Endothelial cell of umbilical vein (primary cell): ENCODE measurements around the gene TMEM87A. TPM values are rescaled to one million over a fixed set of nuclear protein-coding genes. Genes with fewer than 3 reads are reported as not detected.

Source experiments
- BruUV-seq: library from RNA; stranded (reverse); fragments of 400-500 nt; replicated peaks from 2 replicates; lab custom pipeline; 2021; lab: Mats Ljungman, UMichigan
- CTCF ChIA-PET: fragments of 300-600, 350-600 bp; sonication (Branson Sonifier 250); formaldehyde crosslinking; loops from one replicate; lab custom pipeline; 2021; ENCODE audit warnings: antibody characterized with exemption, inconsistent platforms; lab: Charles Lee
- POLR2A ChIA-PET: fragments of 300-600, 350-600 bp; sonication (Branson Sonifier 250); formaldehyde crosslinking; loops from one replicate; lab custom pipeline; 2021; ENCODE audit warnings: antibody characterized with exemption, inconsistent platforms; lab: Charles Lee
- DNase-seq: peaks from one replicate; pipeline ENCODE4 v3.0.0-alpha.2; 2011; ENCODE audit warnings: low read depth, low spot score
- FAIRE-seq: peaks from 2 replicates; lab custom pipeline; 2011; peaks lifted over from hg19 to GRCh38; lab: Jason Lieb, UNC
- H2AFZ ChIP-seq: 2 replicates; pipeline ENCODE4 v1.6.0; 2012; ENCODE audit warnings: low read depth, low read length, control low read depth, inconsistent platforms
- H3K27ac ChIP-seq: 2 replicates; pipeline ENCODE4 v1.5.1; 2011; ENCODE audit warnings: low read depth, mild to moderate bottlenecking, control low read depth, low read length, moderate library complexity; ENCODE audit not compliant: insufficient read depth
- H3K27me3 ChIP-seq, 2 experiments: 2 replicates each; pipeline versions ENCODE4 v1.6.0 to v1.6.1; 2011; ENCODE audit warnings: low read length in 2 of 2, mixed read lengths in 1 of 2; ENCODE audit not compliant: control insufficient read depth in 2 of 2, insufficient read depth in 2 of 2
- H3K36me3 ChIP-seq, 2 experiments: 2 replicates in 1 of 2; 3 replicates in 1 of 2; pipeline ENCODE4 v1.5.1; 2011; ENCODE audit warnings: low read length in 2 of 2, mild to moderate bottlenecking in 1 of 2, moderate library complexity in 1 of 2; ENCODE audit not compliant: control insufficient read depth in 2 of 2, insufficient read depth in 2 of 2; ENCODE audit errors: extremely low read depth in 1 of 2
- H3K4me1 ChIP-seq: 3 replicates; pipeline ENCODE4 v1.5.1; 2011; ENCODE audit warnings: mild to moderate bottlenecking, low read length; ENCODE audit not compliant: control insufficient read depth, insufficient read depth; ENCODE audit errors: extremely low read depth
- H3K4me2 ChIP-seq: 2 replicates; pipeline ENCODE4 v1.6.1; 2011; ENCODE audit warnings: low read length, control low read depth, mixed read lengths; ENCODE audit not compliant: insufficient read depth
- H3K4me3 ChIP-seq, 3 experiments: fragments of 200-600 bp in 1 of 3; sonication (generic), shearing (Covaris generic) in 1 of 3; replicated peaks in 1 of 3; 2 replicates each; pipeline ENCODE4 v1.5.1; 2011 to 2016; ENCODE audit warnings: control low read depth in 3 of 3, low read length in 3 of 3, mild to moderate bottlenecking in 2 of 3, inconsistent platforms in 1 of 3, low read depth in 1 of 3, moderate library complexity in 1 of 3; ENCODE audit not compliant: insufficient read depth in 1 of 3
- H3K79me2 ChIP-seq: 2 replicates; pipeline ENCODE4 v1.6.0; 2012; ENCODE audit warnings: low read length, inconsistent platforms; ENCODE audit not compliant: control insufficient read depth, insufficient read depth
- H3K9ac ChIP-seq: replicated peaks from 2 replicates; pipeline ENCODE3; 2011; ENCODE audit warnings: low read length, control low read depth; ENCODE audit not compliant: insufficient read depth; ENCODE audit errors: extremely low read depth
- H3K9me1 ChIP-seq: replicated peaks from 3 replicates; pipeline ENCODE4 v1.6.0; 2011; ENCODE audit warnings: mild to moderate bottlenecking, low read length; ENCODE audit not compliant: control insufficient read depth, insufficient read depth; ENCODE audit errors: extremely low read depth
- H3K9me3 ChIP-seq: replicated peaks from 2 replicates; pipeline ENCODE4 v1.5.1; 2012; ENCODE audit warnings: low read length, inconsistent platforms; ENCODE audit not compliant: control insufficient read depth, insufficient read depth
- H4K20me1 ChIP-seq: replicated peaks from 2 replicates; pipeline ENCODE3; 2011; ENCODE audit warnings: mild to moderate bottlenecking, low read length; ENCODE audit not compliant: control insufficient read depth, insufficient read depth; ENCODE audit errors: extremely low read depth
- CTCF ChIP-seq, 2 donors: IDR thresholded peaks; 1 replicate in 1 of 2; 2 replicates in 1 of 2; pipeline ENCODE4 v1.5.1; 2011; ENCODE audit warnings: low read length in 2 of 2, mild to moderate bottlenecking in 2 of 2, moderate library complexity in 2 of 2, control low read depth in 1 of 2, inconsistent platforms in 1 of 2, low read depth in 1 of 2; ENCODE audit not compliant: insufficient read depth in 1 of 2; ENCODE audit errors: extremely low read depth in 1 of 2
- EZH2 ChIP-seq: IDR thresholded peaks from 2 replicates; pipeline ENCODE4 v1.6.1; 2012; ENCODE audit warnings: borderline replicate concordance, low read depth, mild to moderate bottlenecking, moderate library complexity, low read length, inconsistent platforms; ENCODE audit not compliant: severe bottlenecking
- FOS ChIP-seq: IDR thresholded peaks from 2 replicates; pipeline ENCODE4 v1.6.1; 2011; ENCODE audit warnings: mild to moderate bottlenecking, low read length, moderate library complexity, borderline replicate concordance; ENCODE audit not compliant: insufficient read depth
- GATA2 ChIP-seq: IDR thresholded peaks from 2 replicates; pipeline ENCODE4 v1.7.0; 2011; ENCODE audit warnings: low read depth, mild to moderate bottlenecking, moderate library complexity, mixed read lengths, low read length; ENCODE audit not compliant: insufficient read length, insufficient read depth
- JUN ChIP-seq: IDR thresholded peaks from 2 replicates; pipeline ENCODE4 v1.6.1; 2011; ENCODE audit warnings: borderline replicate concordance, low read depth; ENCODE audit not compliant: insufficient read length, insufficient read depth
- MAX ChIP-seq: IDR thresholded peaks from 2 replicates; pipeline ENCODE4 v1.6.1; 2011; ENCODE audit not compliant: insufficient read depth, insufficient read length
- MYC ChIP-seq: IDR thresholded peaks from one replicate; pipeline ENCODE4 v1.6.1; 2011; ENCODE audit warnings: mild to moderate bottlenecking, low read depth, low read length
- POLR2A ChIP-seq: IDR thresholded peaks from 2 replicates; pipeline ENCODE4 v1.6.1; 2012; ENCODE audit warnings: low read depth, mild to moderate bottlenecking, control low read depth, low read length
- POLR2AphosphoS5 ChIP-seq: IDR thresholded peaks from 2 replicates; pipeline ENCODE4 v1.6.1; 2012; ENCODE audit warnings: low read depth, mild to moderate bottlenecking, control low read depth, low read length, moderate library complexity; ENCODE audit not compliant: insufficient read depth
- dilution Hi-C: fragments of 300-500 bp; cut with MboI; formaldehyde crosslinking; loops from one replicate; pipeline ENCODE4 v1.15.0; 2019; ENCODE audit warnings: low sequenced_read_pairs; ENCODE audit not compliant: extremely low pct_ligation_motif_present
- intact Hi-C: fragments of 100-400 bp; cut with micrococcal nuclease; formaldehyde crosslinking; loops from one replicate; pipeline ENCODE4 v1.10.0; 2022
- polyA plus RNA-seq, 4 experiments: library from polyadenylated mRNA; depleted of rRNA in 3 of 4; stranded (reverse) in 3 of 4; unstranded in 1 of 4; fragments of >200 nt; gene quantifications; 2 replicates each; pipeline versions ENCODE4 v1.2.1 to v1.2.3, GENCODE V29; 2011 to 2012; ENCODE audit warnings: missing spikeins in 1 of 4
- total RNA-seq: library from RNA; stranded (reverse); gene quantifications from 2 replicates; pipeline ENCODE4 v1.2.3, GENCODE V29; 2021

TMEM87A gene
- total and polyA plus RNA-seq, 2 donors (not counting 3 experiments of a cell fraction or from before 2014, with no cell fraction given), result 22.3 to 41.1 TPM

- Histone ChIP-seq H4K20me1 (no peaks in the 10 kb centered on the region), H3K27ac (no peak overlapping the region), H3K4me2 (no peak overlapping the region), H3K4me3 (no peak overlapping the region), H2AFZ (no peak overlapping the region), H3K9ac (no peak overlapping the region), H3K9me1 (no peaks in the 10 kb centered on the region), H3K9me3 (no peaks in the 10 kb centered on the region), H3K27me3 (no peaks in the 10 kb centered on the region), H3K79me2 (no peaks in the 10 kb centered on the region), H3K36me3 (no peaks in the 10 kb centered on the region), H3K4me1 (no peaks in the 10 kb centered on the region)
- dilution Hi-C loops (no loop called here), intact Hi-C loops (no loop called here)
- ChIA-PET CTCF (no interaction called here), POLR2A (no interaction called here)
- FAIRE-seq (no peak), DNase-seq (no peak)
- no peak for TF ChIP-seq CTCF (IDR thresholded peaks at IDR 0.05; ENCODE audit: extremely low read depth in 1 of 2, insufficient read depth in 1 of 2, low read depth in 1 of 2, low read length in 2 of 2)
- no peak for TF ChIP-seq POLR2AphosphoS5
- TF ChIP-seq MYC, result no peak
- TF ChIP-seq GATA2, result no peak
- no peak for TF ChIP-seq FOS
- no peak for TF ChIP-seq POLR2A
- no TSS peak for BruUV-seq
These were observed 42.3 kb upstream of the TMEM87A start for GRCh38 chr15:42315521-42315920.

DNA sequence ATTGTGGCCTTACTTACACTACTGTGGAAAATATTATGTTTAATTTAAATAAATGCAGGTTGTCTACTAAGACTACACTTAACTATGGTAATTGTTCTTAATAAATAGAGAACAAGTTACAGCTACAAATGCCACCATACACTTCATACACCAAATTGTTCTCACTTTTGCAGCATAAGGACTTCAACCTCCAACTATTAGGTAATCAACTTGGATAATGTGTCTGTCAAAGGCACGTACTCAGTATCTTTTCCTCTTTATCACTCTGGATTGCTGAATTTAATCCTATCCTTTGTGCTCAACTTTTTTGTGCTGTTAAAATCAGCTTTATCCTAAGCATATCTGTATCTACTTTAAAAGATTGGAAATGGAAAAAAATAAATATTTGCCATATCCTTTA lies 41.6 kb upstream of the TMEM87A start:
- no peak for TF ChIP-seq POLR2AphosphoS5
- TF ChIP-seq GATA2, result no peak
- TF ChIP-seq MAX, result no peak
- no peak for TF ChIP-seq MYC
- no peak for TF ChIP-seq FOS
- TF ChIP-seq JUN, result no peak
- no peak for TF ChIP-seq EZH2
- TF ChIP-seq CTCF (IDR thresholded peaks at IDR 0.05; ENCODE audit: extremely low read depth in 1 of 2, insufficient read depth in 1 of 2, low read depth in 1 of 2, low read length in 2 of 2), result no peak
- TF ChIP-seq POLR2A, result no peak
- Histone ChIP-seq H4K20me1 (no peaks in the 10 kb centered on the region), H3K9me3 (no peaks in the 10 kb centered on the region), H3K4me3 (no peak overlapping the region), H3K9me1 (no peaks in the 10 kb centered on the region), H3K4me2 (no peak overlapping the region), H2AFZ (no peak overlapping the region), H3K27me3 (no peaks in the 10 kb centered on the region), H3K27ac (no peak overlapping the region), H3K36me3 (peaks cover 0 to 2% of the 10 kb centered on the region in 2 experiments), H3K4me1 (no peaks in the 10 kb centered on the region), H3K79me2 (no peaks in the 10 kb centered on the region), H3K9ac (no peak overlapping the region)
- ChIA-PET POLR2A (no interaction called here), CTCF (no interaction called here)
- dilution Hi-C loops, result no loop called here
- intact Hi-C loops, result no loop called here
- no TSS peak for BruUV-seq
- no peak for FAIRE-seq
- DNase-seq, result no peak
